C4-2B (cell line): ENCODE measurements around the gene BCL11B.

Experiments
- H3K27ac ChIP-seq: fragments of 450-650 bp; 2 replicates; pipeline ENCODE4 v1.5.1; 2017
- CTCF ChIP-seq: fragments of 450-650 bp; conservative IDR thresholded peaks from 2 replicates; pipeline ENCODE4 v1.5.1; 2017; ENCODE audit warnings: mild to moderate bottlenecking
- ZFX ChIP-seq: fragments of 450-650 bp; IDR thresholded peaks from 2 replicates; pipeline ENCODE4 v1.6.1; 2017

Gene BCL11B

GRCh38 chr14:99125616-99126431, 146.2 kb downstream of the BCL11B start:
- TF ChIP-seq CTCF (no peak), ZFX (no peak)
- H3K27ac ChIP-seq: no peak overlapping the region

- no peak overlapping the region for H3K27ac ChIP-seq
- TF ChIP-seq ZFX (no peak), CTCF (no peak)
These were observed 146.9 kb downstream of the BCL11B start for GRCh38 chr14:99125113-99125512.

- no peak for TF ChIP-seq CTCF
- TF ChIP-seq ZFX: no peak
- no peak overlapping the region for H3K27ac ChIP-seq
These were observed 147.4 kb downstream of the BCL11B start for GRCh38 chr14:99124482-99125105.

- no peak overlapping the region for H3K27ac ChIP-seq
These were observed 148.7 kb downstream of the BCL11B start for GRCh38 chr14:99123208-99123870.

GRCh38 chr14:99122521-99123125, 149.4 kb downstream of the BCL11B start:
- H3K27ac ChIP-seq: no peak overlapping the region
- TF ChIP-seq ZFX: no peak
- no peak for TF ChIP-seq CTCF

More at GRCh38 chr14:99123208-99123870, 148.7 kb downstream of the BCL11B start:
- TF ChIP-seq CTCF (no peak), ZFX (no peak)

- no peak overlapping the region for H3K27ac ChIP-seq
- TF ChIP-seq ZFX (no peak), CTCF (no peak)
These were observed 150.6 kb downstream of the BCL11B start for GRCh38 chr14:99121319-99121875.
